HUDEP-2 (cell line): ENCODE data around the gene ALDH1L1.
A peak's percentile ranks its signal among the peaks of the same experiment; 100 is the strongest.
"Not testable (repeated sequence)": the region's sequence is repeated elsewhere in the genome, so short reads cannot be mapped to it uniquely, and the experiment has no call there.

Experiments
- DNase-seq, 76 experiments: peaks; one replicate each; lab custom pipeline; 2025; ENCODE audit not compliant: unreplicated experiment in 76 of 76; lab: John Stamatoyannopoulos, UW

Gene ALDH1L1

GRCh38 chr3:126087552-126088175, 92.7 kb downstream of the ALDH1L1 start:
- DNase-seq: peak in 1 of 76 experiments; percentile 2

DNA sequence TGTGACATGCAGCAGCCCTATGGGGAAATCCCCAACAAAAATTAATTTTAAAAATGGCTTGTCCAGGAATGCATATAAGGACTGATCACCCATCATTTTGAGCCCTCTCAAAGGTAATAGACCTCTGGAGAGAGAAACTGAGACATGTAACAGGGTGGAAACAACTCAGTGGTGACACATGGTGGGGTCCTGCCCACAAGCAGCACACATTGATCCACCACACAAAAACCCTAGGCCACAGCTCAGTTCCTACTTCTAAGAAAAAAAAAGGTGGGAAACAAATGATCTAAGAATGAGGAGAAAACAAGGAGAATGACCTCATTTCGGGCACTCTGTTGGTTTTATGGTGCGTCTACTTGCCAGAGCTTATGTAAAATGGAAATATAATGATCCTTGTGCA, 94.5 kb downstream of the ALDH1L1 start:
- no peak for DNase-seq

DNA sequence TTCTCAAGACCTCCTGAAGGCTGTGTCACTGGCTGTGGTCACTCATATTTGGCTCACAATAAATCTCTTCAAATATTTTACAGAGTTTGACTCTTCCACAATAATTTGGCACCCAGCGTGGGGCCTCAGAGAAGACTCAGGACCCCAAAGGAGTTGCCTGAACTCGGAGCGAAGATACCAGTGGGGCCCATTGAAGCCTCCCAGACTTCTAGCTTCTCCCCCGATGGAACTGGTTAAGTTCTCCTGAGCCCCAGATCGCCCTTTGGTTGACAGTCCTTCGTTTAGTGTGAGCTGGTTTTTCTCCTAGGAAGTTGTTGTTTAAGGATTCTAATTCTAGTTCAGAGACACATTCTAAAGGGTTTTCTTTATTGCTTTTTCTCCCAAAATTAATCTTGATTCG, 95.1 kb downstream of the ALDH1L1 start:
- DNase-seq: peak in 1 of 76 experiments; percentile 6

DNA sequence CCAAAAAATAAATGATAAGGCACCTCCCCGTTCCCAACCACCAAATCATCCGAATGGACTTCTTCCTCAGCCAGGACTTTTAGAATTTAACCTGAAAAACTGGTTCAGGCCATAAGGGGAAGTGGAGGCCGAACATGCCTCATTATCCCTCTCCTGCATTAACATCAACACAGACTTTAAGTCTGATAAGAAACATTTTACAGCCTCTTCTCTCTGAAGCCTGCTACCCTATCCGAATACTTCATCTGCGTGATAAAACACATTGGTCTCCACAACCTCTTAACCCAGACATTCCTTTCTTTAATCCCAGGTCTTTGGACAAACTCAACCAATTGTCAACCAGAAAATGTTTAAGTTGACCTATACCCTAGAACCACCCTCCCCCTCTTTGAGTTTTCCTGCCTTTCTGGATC, 95.6 kb downstream of the ALDH1L1 start:
- DNase-seq: peak in 4 of 76 experiments; percentile 6 to 18 (median 14)

DNA sequence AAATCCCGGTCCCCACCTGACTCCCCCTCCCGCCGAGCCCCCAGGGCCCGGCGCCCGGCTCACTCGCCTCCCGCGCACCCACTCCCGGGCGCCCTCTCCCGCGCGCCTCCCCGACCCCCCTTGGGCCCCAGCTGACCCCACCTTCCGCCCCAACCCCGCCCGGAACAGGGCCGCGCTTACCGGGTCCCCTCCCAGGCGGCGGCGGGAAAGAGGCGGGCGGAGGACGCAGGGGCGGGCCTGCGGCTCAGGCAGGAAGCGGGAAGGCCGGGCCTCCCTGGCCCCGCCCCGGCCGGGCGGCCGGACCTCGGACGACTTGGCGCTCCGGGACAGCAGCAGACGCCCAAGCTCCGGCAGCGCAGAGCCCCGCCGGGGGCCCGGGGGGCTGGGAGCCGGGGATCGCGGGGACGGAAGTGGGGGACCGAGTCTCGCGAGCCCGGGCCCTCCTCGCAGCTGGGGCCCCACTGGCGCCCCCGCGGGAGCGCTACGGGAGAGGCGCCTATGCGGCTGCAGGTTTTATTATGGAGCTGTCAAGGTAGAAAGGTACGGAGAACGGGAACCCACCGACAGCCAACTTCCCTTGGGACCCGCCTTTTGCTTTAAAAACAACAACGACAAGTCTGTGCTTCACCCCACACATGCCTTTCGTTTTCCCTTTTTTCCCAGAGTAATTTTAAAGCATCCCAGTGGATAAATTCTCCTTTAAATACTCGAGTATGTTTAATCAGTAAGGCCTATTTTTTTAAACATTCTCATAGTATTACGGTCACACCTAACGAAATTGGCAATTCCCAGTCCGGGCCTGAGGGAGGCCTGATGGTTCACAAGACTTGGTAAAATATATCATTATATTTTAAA, 96.2 kb downstream of the ALDH1L1 start, which contains the start of gene SLC41A3:
Gene SLC41A3, minus strand, starts transcription at position 212 of the 855 bp plus-strand sequence. CDS start 15,905 bp downstream, outside the sequence.
- DNase-seq: peak in 74 of 76 experiments; percentile 4 to 88 (median 73)

DNA sequence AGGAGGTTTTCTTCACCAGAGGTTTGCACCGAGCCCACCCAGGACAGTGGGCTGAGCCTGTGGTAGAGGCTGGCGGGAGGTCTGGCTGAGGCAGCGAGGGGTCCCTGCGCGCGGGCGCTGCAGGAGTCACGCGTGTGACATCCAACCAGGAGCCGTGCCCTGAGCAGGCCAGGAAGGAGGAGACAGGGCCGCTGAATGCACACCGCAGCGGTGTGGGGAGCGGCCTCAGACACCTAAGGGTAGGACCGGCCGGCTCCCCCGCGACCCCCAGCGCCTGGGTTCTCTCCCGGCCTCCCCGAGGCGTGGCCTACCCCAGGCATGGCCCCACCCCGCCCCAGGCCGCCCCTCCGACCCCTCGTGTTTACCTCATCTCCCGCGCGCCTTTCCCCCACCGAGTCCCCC, 96.9 kb downstream of the ALDH1L1 start:
- DNase-seq: peak in 31 of 76 experiments; percentile 7 to 49 (median 31)

DNA sequence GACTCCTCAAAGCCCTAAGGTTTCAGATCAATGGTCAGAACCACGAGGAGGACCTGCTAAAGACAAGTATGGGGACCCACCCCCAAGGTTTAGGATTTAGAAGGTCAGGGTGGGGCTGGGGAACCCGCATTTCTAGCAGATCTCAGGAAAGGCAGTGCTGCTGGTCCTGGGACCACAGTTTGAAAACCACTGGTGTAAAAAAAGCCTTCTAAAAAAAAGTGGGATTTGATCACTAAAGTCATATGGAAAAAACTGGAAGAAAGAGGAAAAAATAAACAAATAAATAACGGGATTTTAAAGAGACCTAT, 97.3 kb downstream of the ALDH1L1 start:
- DNase-seq: peak in 1 of 76 experiments; percentile 2

GRCh38 chr3:126082362-126083137, 97.8 kb downstream of the ALDH1L1 start:
- DNase-seq: no peak

- peak in 24 of 76 experiments; percentile 2 to 43 (median 15) for DNase-seq
Measured at GRCh38 chr3:126081618-126082361, 98.6 kb downstream of the ALDH1L1 start.

- DNase-seq: no peak
Measured at GRCh38 chr3:126080970-126081369, 99.4 kb downstream of the ALDH1L1 start.

DNA sequence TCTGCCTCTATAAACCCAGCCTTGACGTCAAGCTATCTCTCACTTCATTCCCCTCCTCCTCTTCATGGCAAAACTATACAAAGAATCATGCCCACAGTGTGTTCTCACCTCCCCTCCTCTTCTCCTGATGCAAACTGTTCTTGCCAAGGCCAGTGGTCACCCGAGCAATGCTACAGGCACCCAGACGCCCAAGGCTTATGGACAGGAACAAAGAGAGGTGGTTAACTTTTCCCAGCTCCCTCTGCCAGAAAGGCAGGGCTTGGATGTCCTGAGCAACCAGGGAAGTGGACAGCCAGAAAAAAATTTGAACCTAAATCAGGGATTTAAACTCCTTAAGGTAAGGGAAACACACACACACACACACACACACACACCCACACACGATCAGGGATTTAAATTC, 101.5 kb downstream of the ALDH1L1 start:
- no peak for DNase-seq

- DNase-seq: no peak
Measured at GRCh38 chr3:126077754-126078153, 102.6 kb downstream of the ALDH1L1 start.

- no peak for DNase-seq
Measured at GRCh38 chr3:126076140-126076539, 104.2 kb downstream of the ALDH1L1 start.

DNA sequence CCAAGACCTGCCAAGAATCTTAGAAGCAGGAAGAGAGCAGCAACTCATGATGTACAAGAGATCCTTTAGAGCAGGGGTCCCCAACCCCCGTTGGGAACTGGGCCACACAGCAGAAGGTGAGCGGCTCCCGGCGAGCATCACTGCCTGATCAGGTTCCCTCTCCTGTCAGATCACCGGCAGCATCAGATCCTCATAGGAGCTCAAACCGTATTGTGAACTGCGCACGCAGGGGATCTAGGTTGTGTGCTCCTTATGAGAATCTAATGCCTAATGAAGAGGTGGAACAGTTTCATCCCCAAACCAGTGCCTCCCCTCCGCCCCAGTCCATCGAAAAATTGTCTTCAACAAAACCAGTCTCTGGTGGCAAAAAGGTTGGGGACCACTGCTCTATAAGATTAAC, 110.2 kb downstream of the ALDH1L1 start:
- no peak for DNase-seq

DNA sequence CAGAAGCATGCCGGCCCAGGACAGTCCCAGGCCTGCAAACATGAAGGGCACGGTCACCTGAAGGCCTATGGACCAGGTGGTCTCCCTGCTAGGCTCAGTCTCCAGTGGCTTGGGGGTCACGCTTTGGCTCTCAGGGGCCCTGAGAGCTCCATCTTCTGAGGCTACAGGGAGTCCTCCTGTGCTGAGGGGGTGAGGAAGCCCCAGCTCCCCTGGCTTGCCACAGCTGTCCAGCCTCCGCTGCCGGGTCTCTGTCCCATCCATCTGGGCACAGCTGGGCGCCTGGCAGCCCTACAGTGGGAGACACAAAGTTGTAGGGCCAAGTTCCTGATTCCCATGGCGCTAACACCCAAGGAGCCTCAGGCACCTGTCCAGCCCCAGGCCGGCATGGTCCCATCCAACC, 112.4 kb downstream of the ALDH1L1 start:
- no peak for DNase-seq

- not testable (repeated sequence) for DNase-seq
Measured at GRCh38 chr3:126066676-126067075, 113.7 kb downstream of the ALDH1L1 start.

- no peak for DNase-seq
Measured at GRCh38 chr3:126065876-126066275, 114.5 kb downstream of the ALDH1L1 start.

DNA sequence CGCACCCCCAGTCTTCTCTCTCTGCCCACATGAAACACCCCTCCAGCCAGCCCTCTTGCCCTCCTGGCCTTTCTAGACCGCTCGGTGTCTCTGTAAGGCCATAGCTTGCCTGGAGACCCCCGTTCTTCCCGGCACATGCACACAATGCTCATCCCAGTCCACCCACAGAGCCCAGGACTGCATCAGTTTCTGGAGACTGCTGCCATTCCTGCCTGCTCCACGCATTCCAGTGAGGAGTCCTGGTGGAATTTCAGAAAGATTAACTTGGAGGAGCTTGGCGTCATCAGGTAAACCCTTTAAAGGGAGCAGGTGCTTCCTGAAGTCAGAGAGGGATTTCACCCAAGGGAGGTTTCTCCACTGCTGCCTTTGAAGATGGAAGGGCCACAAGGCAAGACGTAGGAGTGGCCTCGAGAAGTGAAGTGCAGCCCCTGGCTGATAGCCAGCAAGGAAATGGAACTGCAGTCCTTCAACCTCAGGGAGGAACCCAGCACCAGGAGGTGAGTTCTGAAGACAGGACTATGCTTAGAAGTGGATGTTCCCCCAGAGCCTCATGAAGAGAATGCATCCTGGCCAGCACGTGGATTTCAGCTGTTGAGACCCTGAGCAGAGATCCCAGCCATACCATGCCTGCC, 115.6 kb downstream of the ALDH1L1 start:
- peak in 22 of 76 experiments; percentile 3 to 43 (median 14) for DNase-seq

DNA sequence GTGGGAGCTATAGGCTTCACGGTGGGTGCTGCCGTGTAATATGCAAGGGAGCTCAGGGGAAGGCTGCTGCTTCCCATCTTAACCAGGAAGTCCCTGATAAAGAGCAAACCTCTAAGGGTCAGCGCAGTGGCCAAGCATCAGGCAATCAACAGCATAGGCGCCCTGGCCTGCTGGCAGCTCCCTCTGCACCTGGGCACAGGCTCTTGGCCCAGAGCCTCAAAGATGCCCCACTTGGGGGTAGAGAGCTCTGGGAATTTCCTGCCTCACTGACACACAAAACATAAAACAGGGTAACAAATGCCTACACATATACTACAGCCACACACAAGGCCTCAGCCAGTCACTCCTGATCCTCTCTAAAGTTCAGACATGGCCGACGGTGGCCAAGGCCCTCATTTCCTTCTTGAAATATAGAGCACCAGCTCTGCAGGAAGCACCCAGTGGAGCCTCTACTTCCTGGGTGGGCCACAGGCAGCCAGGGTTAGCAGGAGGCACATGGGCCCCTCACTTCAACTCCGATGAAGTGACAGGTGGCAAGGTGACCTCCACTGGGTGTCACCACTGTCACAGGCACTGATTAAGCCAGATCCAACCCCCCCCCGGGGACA, 116.9 kb downstream of the ALDH1L1 start:
- no peak for DNase-seq
